ENCODE results near the gene AK5.

DNA sequence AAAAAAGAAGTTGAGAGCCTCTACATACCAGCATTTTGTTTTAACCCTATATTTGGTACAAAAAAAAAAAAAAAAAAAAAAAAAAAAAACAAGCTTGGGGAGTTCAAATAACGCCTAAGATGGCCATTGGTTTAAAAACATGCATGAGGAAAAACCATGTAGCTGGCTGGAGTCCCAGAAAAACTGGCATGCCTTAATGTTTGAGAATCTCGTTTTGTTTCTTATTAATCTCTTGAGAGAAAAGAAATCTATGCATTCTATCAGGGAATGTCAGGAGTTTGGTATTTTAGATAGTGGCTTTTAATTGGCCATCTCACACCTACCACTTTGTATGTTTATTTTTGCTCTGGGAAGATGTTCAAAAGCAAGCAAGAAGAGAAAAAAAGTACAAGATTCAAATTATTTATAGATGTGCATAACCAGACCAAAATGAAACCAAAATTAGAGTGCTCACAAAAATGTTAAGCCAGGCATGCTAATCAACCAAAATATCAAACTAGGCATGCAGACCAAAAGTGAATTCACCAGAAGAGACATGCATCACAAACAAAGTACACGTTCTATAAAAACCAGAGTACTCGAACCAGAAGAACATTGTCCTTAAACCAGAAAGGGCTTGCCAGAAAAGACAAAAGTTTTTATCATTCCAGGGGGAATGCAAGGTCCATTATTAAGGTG lies 156.6 kb downstream of the AK5 start:
- no peak for TF ChIP-seq CREB1 (CRISPR knock-in tag; IDR thresholded peaks at IDR 0.05; ENCODE audit: low read depth)
- TF ChIP-seq, protein P1, sequence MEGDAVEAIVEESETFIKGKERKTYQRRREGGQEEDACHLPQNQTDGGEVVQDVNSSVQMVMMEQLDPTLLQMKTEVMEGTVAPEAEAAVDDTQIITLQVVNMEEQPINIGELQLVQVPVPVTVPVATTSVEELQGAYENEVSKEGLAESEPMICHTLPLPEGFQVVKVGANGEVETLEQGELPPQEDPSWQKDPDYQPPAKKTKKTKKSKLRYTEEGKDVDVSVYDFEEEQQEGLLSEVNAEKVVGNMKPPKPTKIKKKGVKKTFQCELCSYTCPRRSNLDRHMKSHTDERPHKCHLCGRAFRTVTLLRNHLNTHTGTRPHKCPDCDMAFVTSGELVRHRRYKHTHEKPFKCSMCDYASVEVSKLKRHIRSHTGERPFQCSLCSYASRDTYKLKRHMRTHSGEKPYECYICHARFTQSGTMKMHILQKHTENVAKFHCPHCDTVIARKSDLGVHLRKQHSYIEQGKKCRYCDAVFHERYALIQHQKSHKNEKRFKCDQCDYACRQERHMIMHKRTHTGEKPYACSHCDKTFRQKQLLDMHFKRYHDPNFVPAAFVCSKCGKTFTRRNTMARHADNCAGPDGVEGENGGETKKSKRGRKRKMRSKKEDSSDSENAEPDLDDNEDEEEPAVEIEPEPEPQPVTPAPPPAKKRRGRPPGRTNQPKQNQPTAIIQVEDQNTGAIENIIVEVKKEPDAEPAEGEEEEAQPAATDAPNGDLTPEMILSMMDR (conservative IDR thresholded peaks at IDR 0.05; ENCODE audit: low read depth in 2 of 2): no peak
- TF ChIP-seq POLR2AphosphoS5 (IDR thresholded peaks at IDR 0.05; ENCODE audit: low read depth): no peak
- no peak for TF ChIP-seq EZH2phosphoT487 (IDR thresholded peaks at IDR 0.05; ENCODE audit: unreplicated experiment)
- TF ChIP-seq EZH2 (IDR thresholded peaks at IDR 0.05; ENCODE audit: low read depth, unreplicated experiment): no peak
- TF ChIP-seq, protein P2, sequence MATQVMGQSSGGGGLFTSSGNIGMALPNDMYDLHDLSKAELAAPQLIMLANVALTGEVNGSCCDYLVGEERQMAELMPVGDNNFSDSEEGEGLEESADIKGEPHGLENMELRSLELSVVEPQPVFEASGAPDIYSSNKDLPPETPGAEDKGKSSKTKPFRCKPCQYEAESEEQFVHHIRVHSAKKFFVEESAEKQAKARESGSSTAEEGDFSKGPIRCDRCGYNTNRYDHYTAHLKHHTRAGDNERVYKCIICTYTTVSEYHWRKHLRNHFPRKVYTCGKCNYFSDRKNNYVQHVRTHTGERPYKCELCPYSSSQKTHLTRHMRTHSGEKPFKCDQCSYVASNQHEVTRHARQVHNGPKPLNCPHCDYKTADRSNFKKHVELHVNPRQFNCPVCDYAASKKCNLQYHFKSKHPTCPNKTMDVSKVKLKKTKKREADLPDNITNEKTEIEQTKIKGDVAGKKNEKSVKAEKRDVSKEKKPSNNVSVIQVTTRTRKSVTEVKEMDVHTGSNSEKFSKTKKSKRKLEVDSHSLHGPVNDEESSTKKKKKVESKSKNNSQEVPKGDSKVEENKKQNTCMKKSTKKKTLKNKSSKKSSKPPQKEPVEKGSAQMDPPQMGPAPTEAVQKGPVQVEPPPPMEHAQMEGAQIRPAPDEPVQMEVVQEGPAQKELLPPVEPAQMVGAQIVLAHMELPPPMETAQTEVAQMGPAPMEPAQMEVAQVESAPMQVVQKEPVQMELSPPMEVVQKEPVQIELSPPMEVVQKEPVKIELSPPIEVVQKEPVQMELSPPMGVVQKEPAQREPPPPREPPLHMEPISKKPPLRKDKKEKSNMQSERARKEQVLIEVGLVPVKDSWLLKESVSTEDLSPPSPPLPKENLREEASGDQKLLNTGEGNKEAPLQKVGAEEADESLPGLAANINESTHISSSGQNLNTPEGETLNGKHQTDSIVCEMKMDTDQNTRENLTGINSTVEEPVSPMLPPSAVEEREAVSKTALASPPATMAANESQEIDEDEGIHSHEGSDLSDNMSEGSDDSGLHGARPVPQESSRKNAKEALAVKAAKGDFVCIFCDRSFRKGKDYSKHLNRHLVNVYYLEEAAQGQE (IDR thresholded peaks at IDR 0.05; ENCODE audit: unreplicated experiment): no peak
- TF ChIP-seq NANOG (IDR thresholded peaks at IDR 0.05; ENCODE audit: borderline replicate concordance): no peak
- no peak for TF ChIP-seq JUNB (IDR thresholded peaks at IDR 0.05; ENCODE audit: unreplicated experiment)
- TF ChIP-seq, protein P3, sequence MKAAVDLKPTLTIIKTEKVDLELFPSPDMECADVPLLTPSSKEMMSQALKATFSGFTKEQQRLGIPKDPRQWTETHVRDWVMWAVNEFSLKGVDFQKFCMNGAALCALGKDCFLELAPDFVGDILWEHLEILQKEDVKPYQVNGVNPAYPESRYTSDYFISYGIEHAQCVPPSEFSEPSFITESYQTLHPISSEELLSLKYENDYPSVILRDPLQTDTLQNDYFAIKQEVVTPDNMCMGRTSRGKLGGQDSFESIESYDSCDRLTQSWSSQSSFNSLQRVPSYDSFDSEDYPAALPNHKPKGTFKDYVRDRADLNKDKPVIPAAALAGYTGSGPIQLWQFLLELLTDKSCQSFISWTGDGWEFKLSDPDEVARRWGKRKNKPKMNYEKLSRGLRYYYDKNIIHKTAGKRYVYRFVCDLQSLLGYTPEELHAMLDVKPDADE (IDR thresholded peaks at IDR 0.05): no peak
- no peak for TF ChIP-seq STAT1 (IDR thresholded peaks at IDR 0.05; ENCODE audit: unreplicated experiment)
- no peak for TF ChIP-seq ZNF331 (CRISPR knock-in tag; IDR thresholded peaks at IDR 0.05; ENCODE audit: low read depth)

Measured in GM23338 (cell line).